RCC 7860 (cell line): ENCODE data around the gene LCMT2.

ENCODE experiments used
- DNase-seq: peaks from one replicate; pipeline ENCODE4 v3.0.0-alpha.2; 2015; ENCODE audit warnings: low spot score
- FAIRE-seq: peaks from 2 replicates; lab custom pipeline; 2012; peaks lifted over from hg19 to GRCh38; lab: Jason Lieb, UNC

LCMT2 gene

DNA sequence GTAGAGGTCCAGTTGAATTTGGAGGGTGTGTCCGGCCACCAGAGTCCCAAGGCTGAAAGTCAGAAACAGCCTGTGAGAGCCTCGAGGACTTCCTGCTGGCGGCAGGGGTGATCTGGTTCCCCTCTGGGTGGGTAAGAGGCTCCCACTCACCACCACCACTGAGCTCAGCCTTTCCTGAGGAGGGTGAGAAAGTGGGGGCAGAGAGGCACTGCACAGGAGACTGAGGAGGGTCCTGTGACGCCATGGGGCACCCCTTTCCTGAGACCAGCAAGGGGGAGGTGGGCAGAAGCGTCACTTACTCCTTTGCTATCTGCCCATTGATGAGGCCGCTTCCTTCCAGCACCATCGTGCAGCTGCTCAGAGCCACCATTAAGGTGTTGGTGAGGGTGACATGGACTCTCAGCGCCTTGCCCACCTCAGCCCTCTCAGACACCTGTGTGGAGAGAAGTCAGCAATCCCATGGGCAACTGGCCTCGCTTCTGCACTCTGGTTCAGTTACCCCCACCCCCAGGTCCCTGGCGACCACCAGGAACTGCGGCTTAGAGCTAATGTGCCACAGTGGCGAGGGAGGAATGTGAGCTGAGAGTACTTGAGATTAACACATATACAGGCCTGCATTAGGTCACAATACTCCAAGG, 53.7 kb downstream of the LCMT2 start:
- FAIRE-seq (no peak), DNase-seq (no peak)

DNA sequence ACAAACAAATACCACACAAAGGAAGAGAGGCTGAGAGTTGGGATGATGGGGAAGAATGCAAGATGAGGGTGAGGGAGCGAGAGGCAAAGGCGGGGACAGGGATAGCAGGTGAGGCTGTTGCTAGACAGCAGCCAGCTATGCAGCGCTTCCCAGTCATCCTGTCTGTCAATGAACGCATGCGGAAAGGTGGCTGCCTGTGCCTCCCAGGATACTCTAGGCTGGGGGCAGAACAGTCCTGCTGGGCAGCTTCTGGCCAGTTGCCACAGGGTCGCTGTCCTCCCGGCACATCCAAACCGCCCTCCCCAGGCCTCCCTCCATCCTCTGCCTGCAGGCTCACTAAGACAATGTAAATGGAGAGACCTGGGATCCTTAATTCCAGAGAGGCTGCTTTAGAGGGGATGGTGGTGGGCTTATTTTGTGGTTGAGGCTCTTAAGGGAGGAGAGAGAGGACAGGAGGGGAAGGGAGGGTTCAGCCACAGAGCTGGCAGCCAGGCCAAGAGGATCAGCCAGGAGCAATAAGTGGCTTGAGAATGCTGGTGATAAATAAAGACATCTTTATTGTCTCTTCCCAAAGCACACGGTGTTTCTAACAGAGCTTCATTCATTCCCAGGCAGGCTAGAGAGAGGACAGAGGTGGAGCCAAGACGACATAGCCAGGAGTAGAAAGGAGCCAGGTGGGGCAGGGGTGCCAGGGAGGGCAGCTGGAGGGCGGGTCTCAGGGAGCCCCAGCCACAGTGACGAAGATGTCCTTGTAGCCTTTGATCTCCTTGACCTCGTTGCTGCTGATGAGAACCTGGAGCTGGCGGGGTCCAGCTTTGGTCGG, 54.4 kb downstream of the LCMT2 start:
- FAIRE-seq (no peak), DNase-seq (no peak)

DNA sequence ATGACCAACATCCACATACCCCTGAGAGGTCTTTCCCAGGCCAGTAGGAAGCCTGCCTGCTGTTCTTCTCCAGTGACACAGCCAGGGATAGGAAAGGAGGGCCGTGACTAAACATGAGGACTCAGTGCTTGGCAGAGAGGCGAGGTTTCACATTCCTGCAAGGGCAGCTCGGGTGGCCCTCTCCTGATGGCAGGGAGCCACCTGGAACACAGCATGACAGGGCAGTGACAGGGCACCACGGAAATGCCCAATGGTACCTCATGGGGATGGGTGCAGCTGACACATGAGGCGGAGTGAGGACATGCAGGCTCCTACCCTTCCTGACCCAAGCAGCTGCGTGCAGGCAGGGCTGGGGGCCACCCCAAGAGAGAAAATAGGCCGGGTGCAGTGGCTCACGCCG, 56.2 kb downstream of the LCMT2 start:
- DNase-seq = peak; percentile 80
- FAIRE-seq = peak; percentile 73
